Heart right ventricle (tissue), 16 donors: ENCODE results near the gene ABCE1. TPM values are rescaled to one million over a fixed set of nuclear protein-coding genes. Genes with fewer than 3 reads are reported as not detected.

ENCODE experiments used
- ATAC-seq, 8 donors: fragments of 200-7000 bp; cut with Tn5 transposase; one replicate each; pipeline ENCODE4 v1.9.1; 2020; ENCODE audit warnings: mild to moderate bottlenecking in 8 of 8, moderate library complexity in 8 of 8, moderate number of reproducible peaks in 1 of 8
- DNase-seq, 2 donors: peaks; one replicate each; pipeline ENCODE4 v3.0.0-alpha.2; 2020
- H3K27ac ChIP-seq, 10 donors: fragments of 200-600 bp; sonication (generic) in 2 of 10; one replicate each; pipeline versions ENCODE4 v1.5.0 to v1.8.0; 2020 to 2022; ENCODE audit warnings: mild to moderate bottlenecking in 3 of 10
- H3K27me3 ChIP-seq, 7 donors: fragments of 200-600 bp; one replicate each; pipeline ENCODE4 v1.8.0; 2021 to 2022; ENCODE audit warnings: mild to moderate bottlenecking in 2 of 7
- H3K36me3 ChIP-seq, 9 donors: fragments of 200-600 bp; sonication (generic) in 1 of 9; one replicate each; pipeline versions ENCODE4 v1.5.0 to v1.8.0; 2020 to 2022; ENCODE audit warnings: mild to moderate bottlenecking in 2 of 9
- H3K4me1 ChIP-seq, 9 donors: fragments of 200-600 bp; sonication (generic) in 1 of 9; one replicate each; pipeline versions ENCODE4 v1.5.0 to v1.8.0; 2020 to 2022; ENCODE audit warnings: mild to moderate bottlenecking in 4 of 9
- H3K4me3 ChIP-seq, 10 donors: fragments of 200-600 bp; sonication (generic) in 2 of 10; one replicate each; pipeline versions ENCODE4 v1.5.0 to v1.8.0; 2020 to 2022; ENCODE audit warnings: mild to moderate bottlenecking in 7 of 10, moderate library complexity in 2 of 10
- H3K9me3 ChIP-seq, 11 donors: fragments of 200-600 bp in 10 of 11; sonication (generic) in 2 of 11; one replicate each; pipeline versions ENCODE4 v1.5.0 to v1.8.0; 2013 to 2022; ENCODE audit warnings: mild to moderate bottlenecking in 2 of 11, control low read depth in 1 of 11, moderate library complexity in 1 of 11
- WGBS, 2 donors: extraction: QIAGEN DNeasy Blood & Tissue Kit; methylation state at CpG; one replicate each; pipeline ENCODE4 v1.1.7; 2013; ENCODE audit warnings: inconsistent platforms in 1 of 2; 5-methylcytosine and 5-hydroxymethylcytosine counted together
- intact Hi-C, 10 donors: fragments of 100-400 bp; cut with DNase I; formaldehyde crosslinking; loops; one replicate each; pipeline versions ENCODE4 v1.11.1 to v1.14.2; 2022
- polyA plus RNA-seq, 2 donors: library from polyadenylated mRNA; stranded (reverse); fragments of 200-250 nt; gene quantifications; one replicate each; pipeline ENCODE4 v1.2.3, GENCODE V29; 2013
- total RNA-seq, 10 donors: library from RNA; stranded (reverse); fragmentation: NEBNext Ultra II Directional in 3 of 10; extraction: Animal tissue kit (Norgen Biotek cat#: 25700) in 3 of 10; gene quantifications; one replicate each; pipeline versions ENCODE4 v1.2.1 to v1.2.4, GENCODE V29; 2021 to 2023
- TF ChIP-seq, protein P1 (sequence below), 9 donors: fragments of 200-600 bp; sonication (generic) in 2 of 9; IDR thresholded peaks; one replicate each; pipeline versions ENCODE4 v1.5.0 to v1.8.0; 2021 to 2022; ENCODE audit warnings: antibody characterized with exemption in 9 of 9, mild to moderate bottlenecking in 5 of 9, moderate library complexity in 1 of 9
- donor health status: Arrhythmogenic right ventricular cardiomyopathy.
- donor health status: ischemic (EF 13 %, LVEDD 7.1; RV severe dilation, severe dysfunction).
- donor health status: healthy with polysubstance abuse.
- donor health status: DM: no; HTN: yes; CAD: no.
- donor health status: DM: no; HTN: no; CAD: no.
- donor health status: ischemic (EF 25% LVEDD 6.9; RV normal size, moderate dysfunction).
- donor health status: ischemic (EF 25% LVEDD 5.7; RV mildly dilated, moderate dysfunction).
- donor health status: healthy.
- donor health status: DM: yes; HTN: yes; CAD: no.
- donor health status: Ischemic cardiomyopathy.
- donor health status: ischemic (EF 35%, LVEDD 5.7; RV mildly dilated, moderate dysfunction).
- donor health status: nonischemic (EF 11% LVEDD 7.7; RV severe dilation, severe dysfunction).
- donor health status: DM: yes; HTN: yes; CAD: no.
- donor health status: PGD.
- donor health status: ischemic (EF 29% LVEDD 5.4; RV normal size, mild dysfunction).
- donor health status: nonischemic (EF 23%, LVEDD 6.1; RV moderate dilation, normal function).

Gene ABCE1
- total and polyA plus RNA-seq, 12 donors = 14.6 to 49.0 (median 32.3) TPM

DNA sequence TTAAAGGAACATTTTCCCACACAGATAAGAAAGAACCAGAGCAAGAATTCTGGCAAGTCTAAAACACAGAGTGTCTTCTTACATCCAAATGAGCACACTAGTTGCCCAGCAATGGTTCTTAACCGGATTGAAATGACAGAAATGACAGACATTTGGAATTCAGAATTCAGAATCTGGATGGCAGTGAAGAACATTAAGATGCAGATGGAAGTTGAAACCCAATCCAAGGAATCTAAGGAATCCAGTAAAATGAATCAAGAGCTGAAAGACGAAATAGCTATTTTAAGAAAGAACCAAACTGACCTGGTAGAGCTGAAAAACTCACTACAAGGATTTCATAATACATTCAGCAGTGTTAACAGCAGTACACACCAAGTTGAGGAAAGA lies 21.6 kb upstream of the ABCE1 start:
- no peaks in the 10 kb centered on the region for H3K4me1 ChIP-seq
- H3K27me3 ChIP-seq = no peaks in the 10 kb centered on the region
- WGBS, 2 donors = 85 to 88% methylated on average over 2 of the region's 2 CpGs
- H3K27ac ChIP-seq = no peak overlapping the region
- H3K4me3 ChIP-seq = no peak overlapping the region
- ATAC-seq = no peak
- intact Hi-C loops = no loop called here
- H3K9me3 ChIP-seq = peaks cover 0 to 23% (median 0%) of the 10 kb centered on the region in 11 donors
- TF ChIP-seq, protein P1, sequence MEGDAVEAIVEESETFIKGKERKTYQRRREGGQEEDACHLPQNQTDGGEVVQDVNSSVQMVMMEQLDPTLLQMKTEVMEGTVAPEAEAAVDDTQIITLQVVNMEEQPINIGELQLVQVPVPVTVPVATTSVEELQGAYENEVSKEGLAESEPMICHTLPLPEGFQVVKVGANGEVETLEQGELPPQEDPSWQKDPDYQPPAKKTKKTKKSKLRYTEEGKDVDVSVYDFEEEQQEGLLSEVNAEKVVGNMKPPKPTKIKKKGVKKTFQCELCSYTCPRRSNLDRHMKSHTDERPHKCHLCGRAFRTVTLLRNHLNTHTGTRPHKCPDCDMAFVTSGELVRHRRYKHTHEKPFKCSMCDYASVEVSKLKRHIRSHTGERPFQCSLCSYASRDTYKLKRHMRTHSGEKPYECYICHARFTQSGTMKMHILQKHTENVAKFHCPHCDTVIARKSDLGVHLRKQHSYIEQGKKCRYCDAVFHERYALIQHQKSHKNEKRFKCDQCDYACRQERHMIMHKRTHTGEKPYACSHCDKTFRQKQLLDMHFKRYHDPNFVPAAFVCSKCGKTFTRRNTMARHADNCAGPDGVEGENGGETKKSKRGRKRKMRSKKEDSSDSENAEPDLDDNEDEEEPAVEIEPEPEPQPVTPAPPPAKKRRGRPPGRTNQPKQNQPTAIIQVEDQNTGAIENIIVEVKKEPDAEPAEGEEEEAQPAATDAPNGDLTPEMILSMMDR (IDR thresholded peaks at IDR 0.05) = no peak
- H3K36me3 ChIP-seq = peaks cover 0 to 55% (median 7%) of the 10 kb centered on the region in 9 donors
- DNase-seq = no peak

DNA sequence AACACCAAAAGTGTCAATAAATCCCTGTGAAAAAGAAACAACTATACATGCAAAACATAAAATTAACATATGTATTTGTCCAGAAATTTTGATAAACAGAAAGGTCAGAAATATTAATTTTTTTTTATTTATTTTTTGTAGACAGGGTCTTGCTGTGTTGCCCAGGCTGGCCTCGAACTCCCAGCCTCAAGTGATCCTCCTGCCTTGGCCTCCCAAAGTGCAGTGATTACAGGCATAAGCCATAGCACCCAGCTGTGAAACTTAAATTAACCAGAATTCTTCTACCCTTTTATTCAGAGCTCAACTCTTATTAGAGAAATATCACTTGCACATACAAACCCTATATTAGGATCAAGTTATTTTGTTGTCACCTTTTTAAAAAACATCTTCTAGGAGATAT lies 16.4 kb upstream of the ABCE1 start:
- intact Hi-C loops = no loop called here
- Histone ChIP-seq H3K27me3 (no peaks in the 10 kb centered on the region), H3K4me1 (no peaks in the 10 kb centered on the region), H3K4me3 (no peak overlapping the region), H3K36me3 (peaks cover 0 to 78% (median 10%) of the 10 kb centered on the region in 9 donors), H3K27ac (no peak overlapping the region), H3K9me3 (peaks cover 0 to 21% (median 0%) of the 10 kb centered on the region in 11 donors)
- 98 to 100% methylated on average over 1 of the region's 1 CpG for WGBS, 2 donors
- no peak for ATAC-seq
- no peak for DNase-seq
- TF ChIP-seq, protein P1 (IDR thresholded peaks at IDR 0.05) = no peak

DNA sequence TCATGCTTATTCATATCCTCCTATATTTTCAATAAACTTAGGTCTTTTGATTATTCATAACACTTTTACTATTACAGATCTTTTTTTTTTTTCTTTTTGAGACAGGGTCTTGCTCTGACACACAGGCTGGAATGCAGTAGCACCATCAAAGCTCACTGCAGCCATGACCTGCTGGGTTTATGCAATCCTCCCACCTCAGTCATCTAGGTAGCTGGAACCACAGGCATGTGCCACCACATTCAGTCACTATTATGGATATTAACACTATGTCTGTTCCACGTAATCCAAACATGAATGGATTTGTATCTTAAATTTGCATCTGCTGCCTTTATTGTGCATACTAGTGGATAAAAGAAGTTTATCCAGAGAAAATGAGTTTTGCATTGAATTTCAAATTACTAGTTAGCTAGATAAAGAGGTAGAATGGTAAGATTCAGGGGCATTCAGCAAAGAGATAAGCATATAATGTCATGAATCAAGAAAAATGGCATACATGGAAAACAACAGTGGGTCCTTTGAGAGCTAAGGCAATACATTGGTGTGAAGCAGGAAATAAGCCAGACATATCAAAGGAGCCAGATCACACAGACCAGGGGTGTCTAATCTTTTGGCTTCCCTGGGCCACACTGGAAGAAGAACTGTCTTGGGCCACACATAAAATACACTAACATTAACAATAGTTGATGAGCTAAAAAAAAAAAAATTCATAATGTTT lies 14.1 kb upstream of the ABCE1 start:
- H3K4me1 ChIP-seq = peaks cover 0 to 13% (median 0%) of the 10 kb centered on the region in 9 donors
- H3K4me3 ChIP-seq = no peak overlapping the region
- intact Hi-C loops = no loop called here
- no peak for DNase-seq
- no peak overlapping the region for H3K27ac ChIP-seq
- ATAC-seq = no peak
- no peaks in the 10 kb centered on the region for H3K9me3 ChIP-seq
- peaks cover 0 to 80% (median 10%) of the 10 kb centered on the region in 9 donors for H3K36me3 ChIP-seq
- TF ChIP-seq, protein P1 (IDR thresholded peaks at IDR 0.05) = no peak
- H3K27me3 ChIP-seq = no peaks in the 10 kb centered on the region
- 95 to 96% methylated on average over 1 of the region's 1 CpG for WGBS, 2 donors

DNA sequence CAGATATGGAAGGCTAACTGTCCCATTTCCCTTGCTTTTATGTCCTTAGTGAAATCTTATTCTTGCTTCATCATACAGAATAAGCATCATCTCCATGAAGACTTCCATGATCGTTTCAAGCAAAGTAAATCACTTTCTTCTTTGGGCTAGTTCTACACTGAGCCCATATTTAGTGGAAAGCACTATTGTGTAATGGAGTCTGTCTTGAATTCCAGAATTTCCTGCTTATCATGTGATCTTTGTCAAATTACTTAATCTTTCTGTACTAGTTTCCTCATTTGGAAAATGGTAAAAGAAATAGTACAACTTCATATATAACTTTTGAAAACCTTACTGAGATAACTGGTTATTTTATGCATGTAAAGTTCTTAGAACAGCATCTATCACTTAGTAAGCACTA lies 7.7 kb upstream of the ABCE1 start:
- Histone ChIP-seq H3K27ac (peak overlapping the region in 1 of 10 donors; percentile 54), H3K36me3 (peaks cover 0 to 92% (median 21%) of the 10 kb centered on the region in 9 donors), H3K4me3 (no peak overlapping the region), H3K4me1 (peaks cover 0 to 20% (median 0%) of the 10 kb centered on the region in 9 donors), H3K9me3 (peaks cover 0 to 16% (median 0%) of the 10 kb centered on the region in 11 donors), H3K27me3 (no peaks in the 10 kb centered on the region)
- DNase-seq (no peak), ATAC-seq (no peak)
- TF ChIP-seq, protein P1 (IDR thresholded peaks at IDR 0.05) = no peak
- WGBS, 2 donors = 92 to 95% methylated on average over 1 of the region's 1 CpG
- intact Hi-C loops = loop anchor here in 2 of 10 donors (10.0 kb wide), 1 partner anchor 916 kb away; no protein-coding TSS in a partner anchor
